OCI-LY3 (cell line): ENCODE results near the gene LRP1B.

ENCODE experiments used
- CTCF ChIP-seq: fragments of 200-600, 300-600 bp; sonication (generic); IDR thresholded peaks from 2 replicates; pipeline ENCODE4 v1.5.1; 2014; ENCODE audit warnings: antibody characterized with exemption, low read length, low read depth
- EZH2phosphoT487 ChIP-seq: fragments of 200-600 bp; shearing (Covaris generic); IDR thresholded peaks from 2 replicates; pipeline ENCODE4 v1.6.1; 2018; ENCODE audit warnings: antibody characterized with exemption, mixed run types, low read depth

GRCh38 chr2:141439524-141439923, 691.3 kb downstream of the LRP1B start:
- TF ChIP-seq CTCF (no peak), EZH2phosphoT487 (no peak)
